Esophagus squamous epithelium (tissue), 5 donors: ENCODE results near the gene POMC. TPM values are rescaled to one million over a fixed set of nuclear protein-coding genes. Genes with fewer than 3 reads are reported as not detected.

Source experiments
- DNase-seq: peaks from one replicate; lab custom pipeline; 2025; lab: John Stamatoyannopoulos, UW
- H3K27ac ChIP-seq, 4 donors: fragments of 200-600 bp; sonication (generic); one replicate each; pipeline ENCODE4 v1.5.1; 2016 to 2019; ENCODE audit warnings: mild to moderate bottlenecking in 1 of 4
- H3K27me3 ChIP-seq, 4 donors: fragments of 200-600 bp; sonication (generic); 1 replicate in 3 of 4; 2 replicates in 1 of 4; pipeline versions ENCODE4 v1.5.1 to v1.6.0; 2017 to 2021; ENCODE audit warnings: antibody characterized with exemption in 1 of 4
- H3K36me3 ChIP-seq, 3 donors: fragments of 200-600 bp; sonication (generic); one replicate each; pipeline ENCODE4 v1.5.1; 2016 to 2019
- H3K4me1 ChIP-seq, 3 donors: fragments of 200-600 bp; sonication (generic); one replicate each; pipeline ENCODE4 v1.5.1; 2017 to 2019
- H3K4me3 ChIP-seq, 4 donors: fragments of 200-600 bp; sonication (generic); 1 replicate in 3 of 4; 2 replicates in 1 of 4; pipeline ENCODE4 v1.5.1; 2016 to 2019; ENCODE audit warnings: mild to moderate bottlenecking in 2 of 4, moderate library complexity in 1 of 4
- H3K9me3 ChIP-seq, 3 donors: fragments of 200-600 bp; sonication (generic); one replicate each; pipeline ENCODE4 v1.5.1; 2016 to 2019
- POLR2A ChIP-seq, 4 donors: fragments of 450-650 bp; IDR thresholded peaks; one replicate each; pipeline ENCODE4 v1.6.1; 2017; ENCODE audit warnings: antibody characterized with exemption in 4 of 4, mild to moderate bottlenecking in 4 of 4, moderate library complexity in 3 of 4
- WGBS, 2 donors: methylation state at CpG; one replicate each; pipeline ENCODE4 v1.1.5; 2018; 5-methylcytosine and 5-hydroxymethylcytosine counted together
- intact Hi-C: fragments of 100-400 bp; cut with DNase I; formaldehyde crosslinking; loops from one replicate; pipeline ENCODE4 v1.15.0; 2022
- total RNA-seq, 4 donors: library from RNA; depleted of rRNA; stranded (reverse); fragments of >200 nt; gene quantifications; one replicate each; pipeline ENCODE4 v1.1.0, GENCODE V29; 2016
- TF ChIP-seq, protein P1 (sequence below), 6 experiments: fragments of 450-650 bp in 4 of 6; fragments of 200-600 bp in 2 of 6; sonication (generic) in 2 of 6; IDR thresholded peaks; one replicate each; pipeline ENCODE4 v1.5.1; 2016 to 2019; ENCODE audit warnings: antibody characterized with exemption in 6 of 6, mild to moderate bottlenecking in 4 of 6, moderate library complexity in 4 of 6
- donor health status: DM: yes; HTN: yes; CAD: no.

The POMC gene
- total RNA-seq, 4 donors from 2014 or later, result 3.1 to 6.1 (median 3.4) TPM; not detected in 1

DNA sequence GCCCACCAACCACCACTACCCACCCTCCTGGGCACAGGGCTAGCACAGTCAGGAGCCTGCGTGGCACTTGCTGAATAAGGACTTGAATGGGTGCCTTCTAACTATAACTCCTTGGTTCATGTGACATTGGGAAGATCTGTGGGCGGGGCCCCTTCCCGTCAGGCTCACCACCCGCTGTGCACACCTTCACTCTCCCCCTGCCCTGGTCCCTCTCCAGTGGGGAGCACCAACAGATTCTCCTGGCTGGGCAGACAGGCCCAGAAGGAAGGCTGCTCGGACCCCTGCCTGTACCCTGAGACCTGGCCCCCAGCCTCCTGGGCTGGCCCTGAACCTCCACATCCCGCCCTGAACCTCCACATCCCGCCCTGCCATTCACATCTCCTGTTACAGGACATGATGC lies 33.4 kb upstream of the POMC start:
- no peak overlapping the region for H3K27ac ChIP-seq
- no peak overlapping the region for H3K4me3 ChIP-seq
- 94 to 100% methylated on average over 1 to 5 of the region's 7 CpGs for WGBS, 2 donors
- DNase-seq, result no peak
- peaks cover 0 to 5% (median 0%) of the 10 kb centered on the region in 4 donors for H3K27me3 ChIP-seq
- H3K9me3 ChIP-seq, result no peaks in the 10 kb centered on the region
- intact Hi-C loops, result no loop called here
- TF ChIP-seq, protein P1, sequence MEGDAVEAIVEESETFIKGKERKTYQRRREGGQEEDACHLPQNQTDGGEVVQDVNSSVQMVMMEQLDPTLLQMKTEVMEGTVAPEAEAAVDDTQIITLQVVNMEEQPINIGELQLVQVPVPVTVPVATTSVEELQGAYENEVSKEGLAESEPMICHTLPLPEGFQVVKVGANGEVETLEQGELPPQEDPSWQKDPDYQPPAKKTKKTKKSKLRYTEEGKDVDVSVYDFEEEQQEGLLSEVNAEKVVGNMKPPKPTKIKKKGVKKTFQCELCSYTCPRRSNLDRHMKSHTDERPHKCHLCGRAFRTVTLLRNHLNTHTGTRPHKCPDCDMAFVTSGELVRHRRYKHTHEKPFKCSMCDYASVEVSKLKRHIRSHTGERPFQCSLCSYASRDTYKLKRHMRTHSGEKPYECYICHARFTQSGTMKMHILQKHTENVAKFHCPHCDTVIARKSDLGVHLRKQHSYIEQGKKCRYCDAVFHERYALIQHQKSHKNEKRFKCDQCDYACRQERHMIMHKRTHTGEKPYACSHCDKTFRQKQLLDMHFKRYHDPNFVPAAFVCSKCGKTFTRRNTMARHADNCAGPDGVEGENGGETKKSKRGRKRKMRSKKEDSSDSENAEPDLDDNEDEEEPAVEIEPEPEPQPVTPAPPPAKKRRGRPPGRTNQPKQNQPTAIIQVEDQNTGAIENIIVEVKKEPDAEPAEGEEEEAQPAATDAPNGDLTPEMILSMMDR (IDR thresholded peaks at IDR 0.05), result no peak
- TF ChIP-seq POLR2A (IDR thresholded peaks at IDR 0.05), result no peak
- H3K36me3 ChIP-seq, result no peaks in the 10 kb centered on the region
- peaks cover 0 to 15% (median 0%) of the 10 kb centered on the region in 3 donors for H3K4me1 ChIP-seq

DNA sequence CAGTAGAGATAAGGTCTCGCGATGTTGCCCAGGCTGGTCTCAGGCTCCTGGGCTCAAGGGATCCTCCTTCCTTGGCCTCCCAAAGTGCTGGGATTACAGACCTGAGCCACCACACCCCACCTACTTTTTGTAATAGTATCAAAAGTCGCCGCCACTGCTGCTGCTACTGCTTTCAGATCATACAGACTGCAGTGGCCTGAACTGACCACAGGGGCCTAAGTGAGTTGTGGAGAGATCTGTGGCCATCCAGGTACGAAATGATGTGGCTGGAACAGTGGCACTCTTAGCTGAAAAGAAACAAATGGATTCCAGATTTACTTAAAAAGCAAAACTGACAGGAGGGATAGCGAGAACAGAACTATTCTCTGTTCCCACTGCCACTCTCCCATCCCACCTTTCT lies 32.9 kb upstream of the POMC start:
- 88 to 95% methylated on average over 4 to 6 of the region's 6 CpGs for whole genome bisulfite sequencing, 2 donors

DNA sequence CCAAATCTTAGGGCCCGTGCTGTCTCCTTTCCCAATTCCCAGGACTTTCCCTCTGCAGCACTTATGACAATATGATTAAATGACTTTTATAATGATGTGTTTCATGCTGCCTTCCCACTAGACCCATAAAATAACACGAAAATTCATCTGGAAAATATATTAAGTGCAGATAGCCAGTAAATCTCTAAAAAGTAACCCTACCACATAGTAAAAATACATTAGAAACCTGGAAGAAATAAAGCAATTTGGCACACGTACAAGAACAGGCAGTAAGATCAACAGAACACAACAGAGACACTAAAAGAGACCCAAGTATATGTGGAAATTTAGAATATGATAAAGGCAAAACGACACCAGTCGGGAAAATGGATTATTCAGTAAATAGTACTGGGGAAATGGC lies 30.2 kb upstream of the POMC start:
- Histone ChIP-seq H3K27ac (no peak overlapping the region), H3K27me3 (no peaks in the 10 kb centered on the region), H3K4me1 (peaks cover 0 to 20% (median 4%) of the 10 kb centered on the region in 3 donors), H3K9me3 (no peaks in the 10 kb centered on the region), H3K4me3 (no peak overlapping the region), H3K36me3 (no peaks in the 10 kb centered on the region)
- WGBS, 2 donors, result 78 to 80% methylated on average over 5 of the region's 5 CpGs
- DNase-seq, result no peak
- no peak for TF ChIP-seq POLR2A (IDR thresholded peaks at IDR 0.05)
- TF ChIP-seq, protein P1 (IDR thresholded peaks at IDR 0.05), result no peak
- intact Hi-C loops, result no loop called here

More for the DNA sequence above, 32.9 kb upstream of the POMC start:
- Histone ChIP-seq H3K4me1 (peaks cover 0 to 20% (median under 1%) of the 10 kb centered on the region in 3 donors), H3K36me3 (no peaks in the 10 kb centered on the region), H3K27ac (no peak overlapping the region), H3K4me3 (no peak overlapping the region), H3K27me3 (peaks cover 0 to 5% (median 0%) of the 10 kb centered on the region in 4 donors), H3K9me3 (no peaks in the 10 kb centered on the region)
- TF ChIP-seq POLR2A (IDR thresholded peaks at IDR 0.05), result no peak
- TF ChIP-seq, protein P1 (IDR thresholded peaks at IDR 0.05), result peak in 2 of 6 experiments; percentile 6 to 13
- no peak for DNase-seq
- intact Hi-C loops, result no loop called here

DNA sequence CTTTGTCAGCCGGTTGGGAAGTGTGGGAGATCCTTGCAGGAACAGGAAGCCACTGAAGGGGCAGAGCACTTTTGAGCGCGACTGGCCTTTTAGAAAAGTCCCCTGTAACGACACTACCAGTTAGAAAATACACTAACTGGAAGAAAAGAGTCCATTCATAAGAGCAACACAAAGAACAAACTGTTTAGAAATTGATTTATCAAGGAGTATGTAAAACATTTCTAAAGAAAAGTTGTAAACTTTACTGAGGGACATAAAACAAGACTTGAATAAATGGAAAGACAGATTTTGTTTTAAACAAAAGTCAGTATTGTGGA lies 29.8 kb upstream of the POMC start:
- intact Hi-C loops, result no loop called here
- Histone ChIP-seq H3K27me3 (no peaks in the 10 kb centered on the region), H3K36me3 (no peaks in the 10 kb centered on the region), H3K9me3 (no peaks in the 10 kb centered on the region), H3K4me1 (peaks cover 0 to 20% (median 4%) of the 10 kb centered on the region in 3 donors), H3K27ac (no peak overlapping the region), H3K4me3 (no peak overlapping the region)
- TF ChIP-seq, protein P1 (IDR thresholded peaks at IDR 0.05), result no peak
- no peak for TF ChIP-seq POLR2A (IDR thresholded peaks at IDR 0.05)
- 49 to 59% methylated on average over 4 of the region's 4 CpGs for WGBS, 2 donors
- DNase-seq, result no peak

DNA sequence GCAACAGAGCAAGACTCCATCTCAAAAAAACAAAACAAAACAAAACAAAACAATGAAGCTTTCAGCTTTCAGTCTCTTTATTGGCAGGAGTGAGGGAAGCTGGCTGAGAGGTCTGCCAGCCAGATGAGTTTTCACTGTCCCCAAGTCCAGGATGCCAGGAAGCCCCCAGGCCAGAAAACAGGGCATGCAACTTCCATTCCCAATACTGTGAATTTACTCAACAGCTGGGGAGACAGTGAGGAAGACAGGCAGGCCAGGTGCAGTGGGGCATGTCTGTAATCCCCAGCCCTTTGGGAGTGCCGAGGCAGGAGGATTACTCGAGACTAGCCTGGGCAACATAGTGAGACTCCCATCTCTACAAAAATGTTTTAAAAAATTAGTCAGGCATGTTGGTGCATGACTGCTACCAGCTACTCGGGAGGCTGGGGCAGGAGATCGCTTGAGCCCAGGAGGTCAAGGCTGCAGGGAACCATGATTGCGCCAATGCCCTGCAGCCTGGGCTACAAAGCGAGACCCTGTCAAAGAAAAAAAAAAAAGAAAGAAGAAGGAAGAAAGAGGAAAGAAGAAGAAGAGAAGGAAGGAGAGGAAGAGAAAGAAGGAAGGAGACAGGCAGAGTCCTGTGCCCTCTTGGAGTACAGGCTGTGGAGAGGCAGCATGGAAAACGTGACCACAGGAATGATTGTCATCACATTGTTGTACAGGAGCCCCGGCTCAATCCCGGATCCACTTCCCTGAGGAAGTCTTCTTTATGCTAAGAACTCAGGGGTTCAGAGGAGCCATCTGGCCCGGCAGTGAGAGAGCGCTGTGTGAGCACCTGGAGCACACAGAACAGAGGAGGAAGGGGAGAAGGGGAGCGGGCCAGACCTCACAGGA lies 29.2 kb upstream of the POMC start:
- Histone ChIP-seq H3K27me3 (no peaks in the 10 kb centered on the region), H3K27ac (no peak overlapping the region), H3K4me3 (no peak overlapping the region), H3K36me3 (no peaks in the 10 kb centered on the region), H3K9me3 (no peaks in the 10 kb centered on the region), H3K4me1 (peaks cover 0 to 20% (median 4%) of the 10 kb centered on the region in 3 donors)
- DNase-seq, result no peak
- intact Hi-C loops, result no loop called here
- TF ChIP-seq, protein P1 (IDR thresholded peaks at IDR 0.05), result no peak
- no peak for TF ChIP-seq POLR2A (IDR thresholded peaks at IDR 0.05)
- 50 to 52% methylated on average over 10 to 12 of the region's 12 CpGs for WGBS, 2 donors
